Urinary bladder (tissue), 4 donors: ENCODE measurements around the gene NPC1L1. TPM values are rescaled to one million over a fixed set of nuclear protein-coding genes. Genes with fewer than 3 reads are reported as not detected.

ENCODE experiments used
- DNase-seq: peaks from one replicate; pipeline ENCODE4 v3.0.0-alpha.2; 2015; ENCODE audit errors: extremely low spot score
- H3K27ac ChIP-seq: one replicate; pipeline ENCODE4 v1.5.1; 2013; ENCODE audit warnings: low read depth, mild to moderate bottlenecking, moderate library complexity
- H3K36me3 ChIP-seq: one replicate; pipeline ENCODE4 v1.6.1; 2013; ENCODE audit warnings: mild to moderate bottlenecking, moderate library complexity; ENCODE audit not compliant: insufficient read depth
- H3K4me1 ChIP-seq: one replicate; pipeline ENCODE4 v1.6.1; 2013; ENCODE audit warnings: mild to moderate bottlenecking, moderate library complexity; ENCODE audit not compliant: insufficient read depth
- H3K4me3 ChIP-seq: one replicate; pipeline ENCODE4 v1.5.1; 2013; ENCODE audit warnings: low read depth, low read length
- WGBS: extraction: QIAGEN DNeasy Blood & Tissue Kit; methylation state at CpG from one replicate; pipeline ENCODE4 v1.1.7; 2013; 5-methylcytosine and 5-hydroxymethylcytosine counted together
- polyA plus RNA-seq: library from polyadenylated mRNA; stranded (reverse); fragments of 200-250 nt; gene quantifications from one replicate; pipeline ENCODE4 v1.2.3, GENCODE V29; 2013
- small RNA-seq: library from RNA; depleted of rRNA; stranded (forward); fragments of <200 nt; gene quantifications from one replicate; pipeline ENCODE3, GENCODE V24; 2014
- total RNA-seq: library from RNA; depleted of rRNA; stranded (reverse); fragments of >200 nt; gene quantifications from one replicate; pipeline ENCODE4 v1.2.3, GENCODE V29; 2014
- donor health status: healthy with polysubstance abuse.
- donor health status: healthy.

Gene NPC1L1
- total and polyA plus RNA-seq, 2 donors = 0.25 TPM; not detected in 1

GRCh38 chr7:44471850-44472249 lies 69.3 kb downstream of the NPC1L1 start:
- 83% methylated on average over 3 of the region's 3 CpGs for WGBS
- Histone ChIP-seq H3K36me3 (peaks cover 2% of the 10 kb centered on the region), H3K4me1 (no peaks in the 10 kb centered on the region), H3K27ac (no peak overlapping the region), H3K4me3 (no peak overlapping the region)
- no peak for DNase-seq

DNA sequence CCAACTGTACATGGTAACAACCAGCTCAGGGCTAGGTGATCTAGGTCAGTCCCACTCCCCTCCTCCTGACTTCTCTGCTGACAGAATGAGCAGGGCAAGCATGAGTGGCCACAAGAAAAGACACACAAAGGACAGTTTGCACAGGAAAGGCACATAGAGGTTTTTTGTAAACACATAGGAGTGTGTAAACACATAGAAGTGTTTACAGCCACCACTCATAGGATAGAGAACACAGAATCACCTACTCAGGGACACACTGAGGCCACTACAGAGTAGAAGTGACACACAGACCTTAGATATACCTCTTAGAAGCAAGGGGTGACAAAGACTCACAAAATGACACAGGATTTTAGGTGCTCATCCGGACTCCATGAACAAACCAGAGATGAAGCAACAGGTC lies 69.7 kb downstream of the NPC1L1 start:
- peaks cover 2% of the 10 kb centered on the region for H3K36me3 ChIP-seq
- no peak for DNase-seq
- H3K27ac ChIP-seq = no peak overlapping the region
- no peaks in the 10 kb centered on the region for H3K4me1 ChIP-seq
- no peak overlapping the region for H3K4me3 ChIP-seq
- WGBS = 96% methylated on average over 1 of the region's 1 CpG

GRCh38 chr7:44470628-44471245 lies 70.4 kb downstream of the NPC1L1 start:
- H3K4me3 ChIP-seq = no peak overlapping the region
- no peaks in the 10 kb centered on the region for H3K36me3 ChIP-seq
- no peaks in the 10 kb centered on the region for H3K4me1 ChIP-seq
- no peak overlapping the region for H3K27ac ChIP-seq
- WGBS = 91% methylated on average over 5 of the region's 5 CpGs
- no peak for DNase-seq

- 75% methylated on average over 2 of the region's 2 CpGs for WGBS
- H3K4me1 ChIP-seq = no peaks in the 10 kb centered on the region
- H3K4me3 ChIP-seq = no peak overlapping the region
- H3K27ac ChIP-seq = no peak overlapping the region
- no peak for DNase-seq
- no peaks in the 10 kb centered on the region for H3K36me3 ChIP-seq
Measured at GRCh38 chr7:44470135-44470479, 71.0 kb downstream of the NPC1L1 start.

DNA sequence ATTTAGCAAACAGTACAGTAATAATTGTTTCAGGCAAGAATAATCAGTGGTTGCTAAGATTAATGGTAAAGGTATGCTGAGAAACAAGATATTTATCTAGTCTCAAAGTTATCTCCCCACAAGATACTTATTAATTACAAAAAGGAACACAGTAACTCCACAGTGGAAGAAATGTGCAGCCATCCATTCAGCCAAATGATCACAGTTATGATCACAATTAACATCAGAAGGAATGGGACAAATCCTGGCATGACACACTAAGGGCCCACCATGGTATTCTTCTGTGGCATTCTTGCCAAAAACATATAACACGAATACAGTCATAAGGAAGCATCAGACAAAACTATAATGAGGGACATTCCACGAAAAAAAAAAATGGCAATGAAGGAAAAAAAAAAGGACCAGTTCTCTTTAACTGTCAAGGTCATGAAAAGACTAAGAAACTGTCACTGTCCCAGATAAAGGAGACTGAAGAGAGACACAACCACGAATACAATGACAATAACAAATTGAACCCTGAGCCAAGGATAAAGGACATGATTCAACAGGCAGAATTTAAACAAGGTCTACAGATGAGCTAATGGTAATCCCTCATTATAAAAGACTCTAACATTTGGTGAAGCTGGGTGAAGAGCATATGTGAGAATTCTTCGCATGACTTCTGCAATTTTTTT lies 71.5 kb downstream of the NPC1L1 start:
- Histone ChIP-seq H3K4me1 (no peaks in the 10 kb centered on the region), H3K36me3 (no peaks in the 10 kb centered on the region), H3K4me3 (no peak overlapping the region), H3K27ac (no peak overlapping the region)
- no peak for DNase-seq
- WGBS = 64% methylated on average over 4 of the region's 4 CpGs

- no peak for DNase-seq
- Histone ChIP-seq H3K27ac (no peak overlapping the region), H3K4me3 (no peak overlapping the region), H3K4me1 (no peaks in the 10 kb centered on the region), H3K36me3 (no peaks in the 10 kb centered on the region)
- WGBS = over 99% methylated on average over 4 of the region's 4 CpGs
Measured at GRCh38 chr7:44467217-44467548, 73.9 kb downstream of the NPC1L1 start.

- 87% methylated on average over 4 of the region's 4 CpGs for WGBS
- H3K27ac ChIP-seq = no peak overlapping the region
Measured at GRCh38 chr7:44466300-44467216, 74.6 kb downstream of the NPC1L1 start.

GRCh38 chr7:44465490-44465889 lies 75.6 kb downstream of the NPC1L1 start:
- Histone ChIP-seq H3K4me3 (no peak overlapping the region), H3K27ac (no peak overlapping the region), H3K4me1 (no peaks in the 10 kb centered on the region), H3K36me3 (no peaks in the 10 kb centered on the region)
- DNase-seq = no peak
- 79% methylated on average over 5 of the region's 5 CpGs for WGBS

More at GRCh38 chr7:44466300-44467216, 74.6 kb downstream of the NPC1L1 start:
- no peak for DNase-seq
- Histone ChIP-seq H3K4me3 (no peak overlapping the region), H3K36me3 (no peaks in the 10 kb centered on the region), H3K4me1 (no peaks in the 10 kb centered on the region)

DNA sequence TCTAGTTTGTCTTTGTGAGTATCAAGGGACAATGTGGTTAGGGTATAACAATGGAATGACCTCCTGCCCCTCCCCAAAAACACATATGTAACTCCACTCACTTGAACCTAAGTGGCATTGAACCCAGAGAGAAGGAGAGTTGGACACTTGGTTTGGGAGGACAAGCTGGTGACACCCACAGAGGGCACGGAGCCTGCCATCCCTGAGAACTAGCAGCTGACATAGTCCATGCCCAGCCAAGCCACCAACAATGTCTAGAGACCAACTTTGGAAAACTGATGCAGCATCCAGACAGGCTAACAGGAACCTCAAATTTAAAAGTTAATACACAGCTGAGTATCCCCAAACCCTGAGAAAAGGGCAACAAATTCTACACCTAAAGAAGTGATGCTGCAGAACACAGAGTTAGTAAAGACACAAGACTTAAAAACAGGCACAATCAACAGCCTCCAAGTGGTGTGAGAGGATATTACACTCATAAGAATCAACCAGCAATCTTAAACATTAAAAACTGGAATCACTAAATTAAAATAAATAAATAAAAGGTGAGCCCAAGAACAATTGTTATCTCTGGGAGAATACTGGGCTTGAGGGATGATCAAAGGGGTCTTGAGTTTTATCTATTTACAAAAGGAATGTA lies 77.8 kb downstream of the NPC1L1 start:
- 94% methylated on average over 1 of the region's 1 CpG for WGBS
- Histone ChIP-seq H3K4me1 (no peaks in the 10 kb centered on the region), H3K4me3 (no peak overlapping the region), H3K27ac (no peak overlapping the region), H3K36me3 (no peaks in the 10 kb centered on the region)
- no peak for DNase-seq

Small RNA genes within 50 kb of the gene (small RNA-seq; reads per million reads assigned to genes)
- gene RNU6-1097P = not detected

Other genes with a start within 250 kb of the NPC1L1 start
- gene CAMK2B, start 215.7 kb downstream of the NPC1L1 start, total RNA-seq = 1.5 TPM
- 0.32 TPM for gene CAMK2B, start 215.7 kb downstream of the NPC1L1 start, polyA plus RNA-seq
- 35.9 TPM for gene NUDCD3, start 50.7 kb downstream of the NPC1L1 start, total RNA-seq
- 59.8 TPM for gene NUDCD3, start 50.7 kb downstream of the NPC1L1 start, polyA plus RNA-seq
- 34.7 TPM for gene DDX56, start 32.6 kb upstream of the NPC1L1 start, total RNA-seq
- gene DDX56, start 32.6 kb upstream of the NPC1L1 start, polyA plus RNA-seq = 44.6 TPM
- gene TMED4, start 40.9 kb upstream of the NPC1L1 start, total RNA-seq = 92.6 TPM
- 70.3 TPM for gene TMED4, start 40.9 kb upstream of the NPC1L1 start, polyA plus RNA-seq
- gene OGDH, start 65.3 kb upstream of the NPC1L1 start, total RNA-seq = 43.1 TPM
- gene OGDH, start 65.3 kb upstream of the NPC1L1 start, polyA plus RNA-seq = 83.5 TPM
- gene ZMIZ2, start 207.5 kb upstream of the NPC1L1 start, total RNA-seq = 13.3 TPM
- 36.7 TPM for gene ZMIZ2, start 207.5 kb upstream of the NPC1L1 start, polyA plus RNA-seq